IPS-15b (cell line): ENCODE results near the gene LSG1.
A peak's percentile ranks its signal among the peaks of the same experiment; 100 is the strongest.

Experiments used
- H3K27me3 ChIP-seq: one replicate; pipeline ENCODE4 v1.6.1; 2013; ENCODE audit warnings: low read length; ENCODE audit not compliant: control insufficient read depth, insufficient read depth
- H3K36me3 ChIP-seq: one replicate; pipeline ENCODE4 v1.6.1; 2013; ENCODE audit warnings: low read length; ENCODE audit not compliant: control insufficient read depth, insufficient read depth
- H3K4me1 ChIP-seq: one replicate; pipeline ENCODE4 v1.6.1; 2013; ENCODE audit warnings: mild to moderate bottlenecking, low read length; ENCODE audit not compliant: control insufficient read depth, insufficient read depth
- H3K4me3 ChIP-seq: one replicate; pipeline ENCODE4 v1.5.1; 2013; ENCODE audit warnings: low read depth, low read length
- H3K9ac ChIP-seq: one replicate; pipeline ENCODE4 v1.6.1; 2013; ENCODE audit warnings: low read depth, mild to moderate bottlenecking, low read length
- H3K9me3 ChIP-seq: one replicate; pipeline ENCODE4 v1.6.1; 2013; ENCODE audit warnings: mild to moderate bottlenecking, low read length; ENCODE audit not compliant: control insufficient read depth, insufficient read depth

LSG1 gene

GRCh38 chr3:194671511-194671899 lies 486 bp downstream of the LSG1 start:
- no peaks in the 10 kb centered on the region for H3K9me3 ChIP-seq
- peak overlapping the region; percentile 77 for H3K4me3 ChIP-seq
- H3K36me3 ChIP-seq: peaks cover 2% of the 10 kb centered on the region
- H3K9ac ChIP-seq: peak overlapping the region; percentile 94
- no peaks in the 10 kb centered on the region for H3K27me3 ChIP-seq
- peaks cover 4% of the 10 kb centered on the region for H3K4me1 ChIP-seq

GRCh38 chr3:194667363-194667762 lies 4.6 kb downstream of the LSG1 start:
- H3K36me3 ChIP-seq: peaks cover 2% of the 10 kb centered on the region

GRCh38 chr3:194664857-194665256 lies 7.1 kb downstream of the LSG1 start:
- Histone ChIP-seq H3K36me3 (peaks cover 5% of the 10 kb centered on the region), H3K27me3 (no peaks in the 10 kb centered on the region), H3K4me1 (no peaks in the 10 kb centered on the region), H3K9ac (no peak overlapping the region), H3K4me3 (no peak overlapping the region), H3K9me3 (no peaks in the 10 kb centered on the region)

More at GRCh38 chr3:194667363-194667762, 4.6 kb downstream of the LSG1 start:
- peaks cover 4% of the 10 kb centered on the region for H3K4me1 ChIP-seq
- no peak overlapping the region for H3K4me3 ChIP-seq
- no peaks in the 10 kb centered on the region for H3K27me3 ChIP-seq
- H3K9ac ChIP-seq: no peak overlapping the region
- H3K9me3 ChIP-seq: no peaks in the 10 kb centered on the region

- Histone ChIP-seq H3K4me1 (no peaks in the 10 kb centered on the region), H3K9me3 (no peaks in the 10 kb centered on the region), H3K9ac (no peak overlapping the region), H3K4me3 (no peak overlapping the region), H3K27me3 (no peaks in the 10 kb centered on the region), H3K36me3 (peaks cover 14% of the 10 kb centered on the region)
Measured at GRCh38 chr3:194661946-194662345, 10.0 kb downstream of the LSG1 start.

GRCh38 chr3:194661374-194661773 lies 10.6 kb downstream of the LSG1 start:
- Histone ChIP-seq H3K9me3 (no peaks in the 10 kb centered on the region), H3K4me1 (no peaks in the 10 kb centered on the region), H3K27me3 (no peaks in the 10 kb centered on the region), H3K4me3 (no peak overlapping the region), H3K9ac (no peak overlapping the region), H3K36me3 (peaks cover 14% of the 10 kb centered on the region)

GRCh38 chr3:194659778-194660177 lies 12.2 kb downstream of the LSG1 start:
- H3K27me3 ChIP-seq: no peaks in the 10 kb centered on the region
- H3K9me3 ChIP-seq: no peaks in the 10 kb centered on the region
- no peak overlapping the region for H3K4me3 ChIP-seq
- no peak overlapping the region for H3K9ac ChIP-seq
- peaks cover 1% of the 10 kb centered on the region for H3K4me1 ChIP-seq
- H3K36me3 ChIP-seq: peaks cover 14% of the 10 kb centered on the region

GRCh38 chr3:194658477-194659242 lies 13.3 kb downstream of the LSG1 start:
- Histone ChIP-seq H3K27me3 (no peaks in the 10 kb centered on the region), H3K4me3 (no peak overlapping the region), H3K36me3 (peaks cover 14% of the 10 kb centered on the region), H3K9me3 (no peaks in the 10 kb centered on the region), H3K4me1 (peaks cover 11% of the 10 kb centered on the region), H3K9ac (no peak overlapping the region)

- H3K27me3 ChIP-seq: no peaks in the 10 kb centered on the region
- H3K4me3 ChIP-seq: no peak overlapping the region
- no peaks in the 10 kb centered on the region for H3K9me3 ChIP-seq
- H3K9ac ChIP-seq: no peak overlapping the region
- H3K4me1 ChIP-seq: peaks cover 14% of the 10 kb centered on the region
- H3K36me3 ChIP-seq: peaks cover 18% of the 10 kb centered on the region
Measured at GRCh38 chr3:194657439-194657838, 14.6 kb downstream of the LSG1 start.

GRCh38 chr3:194654443-194654842 lies 17.5 kb downstream of the LSG1 start:
- H3K4me3 ChIP-seq: no peak overlapping the region
- H3K9me3 ChIP-seq: no peaks in the 10 kb centered on the region
- no peaks in the 10 kb centered on the region for H3K27me3 ChIP-seq
- peaks cover 14% of the 10 kb centered on the region for H3K4me1 ChIP-seq
- H3K9ac ChIP-seq: no peak overlapping the region
- H3K36me3 ChIP-seq: peaks cover 34% of the 10 kb centered on the region

GRCh38 chr3:194647747-194648146 lies 24.2 kb downstream of the LSG1 start:
- H3K27me3 ChIP-seq: no peaks in the 10 kb centered on the region
- peaks cover 38% of the 10 kb centered on the region for H3K36me3 ChIP-seq
- no peak overlapping the region for H3K9ac ChIP-seq
- H3K4me3 ChIP-seq: no peak overlapping the region
- H3K9me3 ChIP-seq: no peaks in the 10 kb centered on the region
- H3K4me1 ChIP-seq: no peaks in the 10 kb centered on the region

- Histone ChIP-seq H3K27me3 (no peaks in the 10 kb centered on the region), H3K4me1 (no peaks in the 10 kb centered on the region), H3K36me3 (peaks cover 35% of the 10 kb centered on the region), H3K9me3 (no peaks in the 10 kb centered on the region), H3K4me3 (no peak overlapping the region), H3K9ac (no peak overlapping the region)
Measured at GRCh38 chr3:194642769-194643168, 29.2 kb downstream of the LSG1 start.

- no peak overlapping the region for H3K9ac ChIP-seq
Measured at GRCh38 chr3:194640829-194641228, 31.2 kb downstream of the LSG1 start.

More at GRCh38 chr3:194640829-194641228, 31.2 kb downstream of the LSG1 start:
- H3K9me3 ChIP-seq: no peaks in the 10 kb centered on the region
- peaks cover 31% of the 10 kb centered on the region for H3K36me3 ChIP-seq
- H3K4me3 ChIP-seq: no peak overlapping the region
- H3K4me1 ChIP-seq: peaks cover 2% of the 10 kb centered on the region
- no peaks in the 10 kb centered on the region for H3K27me3 ChIP-seq
